Epithelial cell of prostate (primary cell): ENCODE data around the gene ILDR2.
"Not testable (repeated sequence)": the region's sequence is repeated elsewhere in the genome, so short reads cannot be mapped to it uniquely, and the experiment has no call there.

ENCODE experiments used
- DNase-seq: peaks from one replicate; pipeline ENCODE4 v3.0.0-alpha.2; 2011; ENCODE audit warnings: low read depth, low spot score
- H3K27ac ChIP-seq: fragments of 450-650 bp; 2 replicates; pipeline ENCODE4 v1.5.1; 2017; ENCODE audit warnings: mild to moderate bottlenecking

ILDR2 gene

GRCh38 chr1:166900987-166901386 lies 74.4 kb downstream of the ILDR2 start:
- no peak overlapping the region for H3K27ac ChIP-seq
- DNase-seq, result no peak

GRCh38 chr1:166899769-166900168 lies 75.6 kb downstream of the ILDR2 start:
- DNase-seq, result no peak

GRCh38 chr1:166895766-166896165 lies 79.6 kb downstream of the ILDR2 start:
- DNase-seq, result no peak
- no peak overlapping the region for H3K27ac ChIP-seq

More at GRCh38 chr1:166899769-166900168, 75.6 kb downstream of the ILDR2 start:
- H3K27ac ChIP-seq, result no peak overlapping the region

- no peak for DNase-seq
- H3K27ac ChIP-seq, result no peak overlapping the region
Measured at GRCh38 chr1:166889776-166890175, 85.6 kb downstream of the ILDR2 start.

- H3K27ac ChIP-seq, result no peak overlapping the region
- DNase-seq, result no peak
Measured at GRCh38 chr1:166888373-166889111, 86.8 kb downstream of the ILDR2 start.

- DNase-seq, result no peak
- no peak overlapping the region for H3K27ac ChIP-seq
Measured at GRCh38 chr1:166884971-166885370, 90.4 kb downstream of the ILDR2 start.

- DNase-seq, result no peak
- no peak overlapping the region for H3K27ac ChIP-seq
Measured at GRCh38 chr1:166884040-166884642, 91.2 kb downstream of the ILDR2 start.

- H3K27ac ChIP-seq, result no peak overlapping the region
- no peak for DNase-seq
Measured at GRCh38 chr1:166882893-166883292, 92.4 kb downstream of the ILDR2 start.

GRCh38 chr1:166878173-166878917 lies 97.0 kb downstream of the ILDR2 start:
- not testable (repeated sequence) for H3K27ac ChIP-seq

GRCh38 chr1:166876540-166876838 lies 98.9 kb downstream of the ILDR2 start:
- H3K27ac ChIP-seq, result peak overlapping the region; percentile 84
- DNase-seq, result no peak

More at GRCh38 chr1:166878173-166878917, 97.0 kb downstream of the ILDR2 start:
- not testable (repeated sequence) for DNase-seq

- peak; percentile 85 for DNase-seq
- H3K27ac ChIP-seq, result peak within 1 kb of the TSS; percentile 84
Measured at GRCh38 chr1:166875734-166876539, 99.4 kb downstream of the ILDR2 start, which contains the start of gene TADA1. TADA1 (minus strand) TSS chr1:166876264; CDS start chr1:166876233, 31 bp downstream.

- DNase-seq, result no peak
- H3K27ac ChIP-seq, result peak overlapping the region; percentile 84
Measured at GRCh38 chr1:166875302-166875733, 100.0 kb downstream of the ILDR2 start.

GRCh38 chr1:166874464-166874863 lies 100.9 kb downstream of the ILDR2 start:
- DNase-seq, result no peak
- no peak overlapping the region for H3K27ac ChIP-seq

GRCh38 chr1:166870584-166870983 lies 104.8 kb downstream of the ILDR2 start:
- DNase-seq, result no peak
- no peak overlapping the region for H3K27ac ChIP-seq

- no peak for DNase-seq
- H3K27ac ChIP-seq, result no peak overlapping the region
Measured at GRCh38 chr1:166869318-166870099, 105.8 kb downstream of the ILDR2 start.

GRCh38 chr1:166868639-166869038 lies 106.7 kb downstream of the ILDR2 start:
- H3K27ac ChIP-seq, result no peak overlapping the region
- no peak for DNase-seq

GRCh38 chr1:166865926-166866325 lies 109.4 kb downstream of the ILDR2 start:
- DNase-seq, result no peak
- no peak overlapping the region for H3K27ac ChIP-seq

GRCh38 chr1:166859597-166859996 lies 115.7 kb downstream of the ILDR2 start:
- H3K27ac ChIP-seq, result no peak overlapping the region
- no peak for DNase-seq

- no peak for DNase-seq
- no peak overlapping the region for H3K27ac ChIP-seq
Measured at GRCh38 chr1:166858726-166859419, 116.5 kb downstream of the ILDR2 start.
